GM18502 (cell line): Measurements from ENCODE around the gene ARNT2.

Experiments
- ATAC-seq: cut with Tn5 transposase; IDR thresholded peaks from one replicate; pipeline ENCODE4 v1.9.1; 2021; ENCODE audit warnings: mild to moderate bottlenecking; ENCODE audit not compliant: unreplicated experiment, poor library complexity

Gene ARNT2

GRCh38 chr15:80547264-80547663 lies 143.1 kb downstream of the ARNT2 start:
- no peak for ATAC-seq

DNA sequence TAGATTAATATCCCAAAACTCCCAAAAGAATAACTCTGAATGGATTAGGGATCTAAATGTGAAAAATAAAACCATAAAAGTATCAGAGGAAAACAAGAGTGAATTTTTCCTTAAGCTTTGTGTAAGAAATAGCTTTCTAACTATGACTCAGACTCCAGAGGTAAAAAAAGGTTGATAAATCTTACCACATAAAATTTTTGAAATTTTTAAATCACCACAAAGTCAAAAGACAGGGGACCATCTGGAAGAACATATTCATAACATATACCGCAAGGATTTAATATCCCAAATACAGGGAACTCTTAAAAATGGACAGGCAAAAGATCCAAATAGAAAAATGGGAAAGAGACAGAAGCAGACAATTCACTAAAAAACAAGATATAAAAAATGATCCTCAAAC lies 145.0 kb downstream of the ARNT2 start:
- no peak for ATAC-seq

GRCh38 chr15:80549654-80550053 lies 145.5 kb downstream of the ARNT2 start:
- no peak for ATAC-seq

GRCh38 chr15:80550219-80550907 lies 146.2 kb downstream of the ARNT2 start:
- ATAC-seq = no peak

- no peak for ATAC-seq
Observed at GRCh38 chr15:80550908-80551260, 146.7 kb downstream of the ARNT2 start.

DNA sequence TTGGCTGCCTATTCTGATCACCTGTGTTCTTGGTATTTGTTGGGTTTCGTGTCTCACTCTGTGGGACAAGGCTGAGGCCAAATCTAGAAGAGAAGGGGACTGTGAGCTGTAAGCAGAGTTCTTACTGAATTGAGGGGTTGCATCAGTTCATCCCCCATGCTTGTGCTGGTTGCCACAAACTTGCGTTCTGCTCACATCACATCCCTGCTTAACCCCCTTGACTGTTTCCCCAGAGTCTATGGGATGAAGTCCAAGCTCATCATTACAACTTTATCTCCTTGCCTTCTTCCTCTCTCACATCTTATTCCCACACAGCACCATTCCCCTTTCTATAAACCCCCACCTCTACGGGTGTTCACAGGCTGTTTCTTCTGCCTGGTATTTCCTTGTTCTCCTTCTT lies 147.2 kb downstream of the ARNT2 start:
- no peak for ATAC-seq

DNA sequence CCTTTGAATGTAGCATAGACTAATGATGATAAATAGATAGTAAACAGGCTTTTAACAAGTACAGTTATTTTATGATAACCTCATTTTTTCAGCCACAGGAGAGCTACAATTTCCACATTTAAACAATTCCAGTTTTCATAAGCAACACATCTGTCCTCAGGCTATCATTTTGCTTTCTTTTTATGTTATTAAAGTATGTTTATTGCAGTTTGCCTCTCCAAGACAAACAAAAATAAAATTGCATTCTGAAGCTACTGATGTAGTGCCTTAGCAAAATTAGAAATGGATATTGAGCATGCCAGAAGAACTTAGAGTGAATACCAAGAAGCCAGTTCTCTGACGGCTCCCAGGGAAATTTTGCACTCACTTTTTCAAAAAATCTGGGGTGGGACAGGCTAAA lies 150.4 kb downstream of the ARNT2 start:
- no peak for ATAC-seq

DNA sequence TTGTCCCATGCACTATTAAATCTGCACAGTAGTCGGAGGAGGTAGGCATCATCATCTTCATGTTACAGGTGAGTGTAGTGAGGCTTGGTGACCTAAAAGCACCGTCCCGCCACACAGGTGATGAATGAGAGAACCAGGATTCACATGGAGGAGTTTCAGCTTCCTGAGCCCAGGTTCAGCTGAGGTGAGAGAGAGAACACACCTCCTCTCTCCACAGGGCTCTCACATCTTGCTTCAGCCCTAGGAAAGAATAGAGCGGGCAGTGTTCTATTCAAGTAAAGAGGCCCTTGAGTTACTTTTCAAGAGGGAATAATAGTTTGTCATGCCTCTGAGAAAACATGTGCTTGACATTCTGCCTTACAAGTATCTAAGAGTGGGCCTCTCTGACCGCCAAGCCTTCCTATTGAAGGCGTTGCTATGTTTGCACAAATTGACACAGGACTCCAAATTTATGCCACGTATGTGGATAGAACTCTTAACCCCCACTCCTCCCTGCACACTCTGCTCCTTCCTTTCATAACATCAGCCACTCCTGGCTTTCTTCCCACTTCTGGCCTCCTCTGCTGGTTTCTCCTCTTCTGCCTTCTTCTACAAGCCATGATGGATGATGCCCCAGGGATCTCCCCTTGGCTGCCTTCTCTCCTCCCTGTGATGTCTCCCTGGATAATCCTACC lies 152.6 kb downstream of the ARNT2 start:
- no peak for ATAC-seq

DNA sequence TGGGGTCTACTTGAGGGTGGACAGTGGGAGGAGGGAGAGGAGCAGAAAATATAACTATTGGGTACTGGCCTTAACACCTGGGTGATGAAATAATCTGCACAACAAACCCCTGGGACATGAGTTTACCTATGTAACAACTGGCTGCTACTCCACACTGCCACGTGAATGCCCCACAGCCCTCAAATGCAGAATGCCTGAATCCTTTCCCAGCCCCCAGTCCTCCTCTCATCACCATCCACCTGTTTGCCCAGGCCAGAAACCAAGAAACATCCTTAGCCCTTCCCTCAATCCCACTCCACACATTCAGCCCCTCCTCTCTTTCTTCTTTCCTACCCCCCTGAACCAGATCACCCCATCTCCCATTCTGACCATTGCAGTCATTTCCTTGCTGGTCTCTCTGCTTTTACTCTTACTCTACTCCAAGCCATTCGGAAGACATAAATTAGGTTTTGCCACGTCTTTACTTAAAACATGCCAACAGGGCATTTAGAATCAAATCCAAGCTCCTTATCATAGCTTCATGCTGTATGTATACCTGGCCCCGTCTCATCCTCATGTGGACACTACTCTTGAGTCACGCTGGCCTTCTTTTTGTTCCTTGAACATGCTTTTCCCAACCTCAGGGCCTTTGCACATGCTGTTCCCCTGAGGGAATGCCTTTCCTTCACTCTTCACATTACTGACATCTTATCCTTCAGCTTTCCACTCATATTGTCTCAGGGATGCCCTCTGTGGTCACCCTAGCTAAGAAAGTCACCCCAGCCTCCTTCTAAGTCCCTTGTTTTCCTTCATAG lies 153.5 kb downstream of the ARNT2 start:
- ATAC-seq = no peak

- no peak for ATAC-seq
Observed at GRCh38 chr15:80558631-80559319, 154.6 kb downstream of the ARNT2 start.

GRCh38 chr15:80559320-80559693 lies 155.1 kb downstream of the ARNT2 start:
- no peak for ATAC-seq

GRCh38 chr15:80559761-80560160 lies 155.6 kb downstream of the ARNT2 start:
- ATAC-seq = no peak

GRCh38 chr15:80560601-80561400 lies 156.6 kb downstream of the ARNT2 start:
- no peak for ATAC-seq

DNA sequence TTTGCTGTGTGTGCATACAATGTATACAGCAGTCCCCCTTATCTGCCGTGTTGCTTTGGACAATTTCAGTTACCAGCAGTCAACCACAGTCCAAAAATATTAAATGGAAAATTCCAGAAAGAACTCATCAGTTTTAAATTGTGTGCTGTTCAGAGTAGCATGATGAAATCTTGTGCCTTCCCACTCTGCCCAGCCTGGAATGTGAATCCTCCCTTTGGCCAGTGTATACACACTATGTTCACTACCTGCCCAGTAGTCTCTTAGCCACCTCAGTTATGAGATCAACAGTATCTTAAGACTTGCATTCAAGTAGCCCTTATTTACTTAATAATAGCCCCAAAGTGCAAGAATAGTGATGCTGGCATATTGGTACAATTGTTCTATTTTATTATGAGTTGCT lies 157.3 kb downstream of the ARNT2 start:
- ATAC-seq = no peak

DNA sequence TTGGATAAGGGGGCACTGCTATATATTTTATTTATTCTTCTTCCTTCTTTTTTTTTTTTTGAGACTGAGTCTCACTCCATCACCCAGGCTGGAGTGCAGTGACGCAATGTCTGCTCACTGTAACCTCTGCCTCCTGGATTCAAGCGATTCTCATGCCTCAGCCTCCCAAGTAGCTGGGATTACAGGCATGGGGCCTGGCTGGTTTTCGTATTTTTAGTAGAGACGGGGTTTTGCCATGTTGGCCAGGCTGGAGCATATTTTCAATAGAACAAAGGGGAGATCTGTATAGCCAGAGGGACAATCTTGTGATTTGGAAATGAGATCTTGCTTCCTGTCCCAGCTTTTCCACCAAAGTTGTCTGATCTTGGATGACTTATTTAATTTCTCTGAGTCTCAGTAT lies 157.9 kb downstream of the ARNT2 start:
- no peak for ATAC-seq

DNA sequence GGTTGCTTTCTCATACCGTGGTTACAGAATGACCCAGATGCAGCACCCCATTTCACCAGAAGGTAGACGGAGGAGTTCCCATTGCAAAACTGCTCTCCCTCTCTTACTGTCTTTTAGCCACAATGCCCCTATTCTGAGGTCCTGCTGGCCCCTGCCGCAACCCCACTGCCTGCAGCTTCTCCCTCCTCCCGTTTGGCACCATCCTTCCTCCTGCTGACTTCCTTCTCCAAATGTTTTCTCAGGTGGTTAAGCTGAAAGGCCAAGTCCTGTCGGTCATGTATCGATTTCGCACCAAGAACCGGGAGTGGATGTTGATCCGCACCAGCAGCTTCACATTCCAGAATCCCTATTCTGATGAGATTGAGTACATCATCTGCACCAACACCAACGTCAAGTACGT lies 158.7 kb downstream of the ARNT2 start:
- no peak for ATAC-seq

- no peak for ATAC-seq
Observed at GRCh38 chr15:80563372-80563997, 159.3 kb downstream of the ARNT2 start.

DNA sequence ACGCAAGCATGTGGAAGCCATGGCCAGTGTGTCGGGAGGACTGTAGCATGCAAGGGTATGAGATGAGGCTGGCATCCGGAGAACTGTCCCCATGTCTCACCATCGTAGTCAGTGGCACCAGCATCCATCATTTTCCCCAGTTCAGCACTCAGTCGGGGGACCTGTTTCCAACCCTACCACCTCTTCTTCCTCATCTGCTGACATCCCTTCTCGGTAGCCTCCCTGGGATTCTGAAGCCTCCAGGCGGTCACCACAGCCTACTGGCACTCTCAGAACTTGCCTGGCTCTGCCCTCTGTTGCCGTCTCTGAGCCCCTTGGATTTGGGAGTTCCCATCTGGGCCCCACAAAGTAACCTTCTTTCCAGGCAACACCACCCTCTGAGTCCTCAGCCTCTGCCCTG lies 159.9 kb downstream of the ARNT2 start:
- ATAC-seq = no peak

- no peak for ATAC-seq
Observed at GRCh38 chr15:80565398-80565797, 161.2 kb downstream of the ARNT2 start.

- ATAC-seq = no peak
Observed at GRCh38 chr15:80565988-80566387, 161.8 kb downstream of the ARNT2 start.
